Uterus (tissue), 2 donors: ENCODE data around the gene FAM120A.

Experiments used
- POLR2A ChIP-seq, 2 donors: fragments of 450-650 bp; IDR thresholded peaks; one replicate each; pipeline ENCODE4 v1.6.1; 2016; ENCODE audit warnings: antibody characterized with exemption in 2 of 2, mild to moderate bottlenecking in 1 of 2, moderate library complexity in 1 of 2
- TF ChIP-seq, protein P1 (sequence below), 4 experiments: fragments of 200-600 bp in 2 of 4; fragments of 450-650 bp in 2 of 4; sonication (generic) in 2 of 4; IDR thresholded peaks; one replicate each; pipeline ENCODE4 v1.5.1; 2016 to 2019; ENCODE audit warnings: antibody characterized with exemption in 4 of 4, mild to moderate bottlenecking in 2 of 4, moderate library complexity in 1 of 4

DNA sequence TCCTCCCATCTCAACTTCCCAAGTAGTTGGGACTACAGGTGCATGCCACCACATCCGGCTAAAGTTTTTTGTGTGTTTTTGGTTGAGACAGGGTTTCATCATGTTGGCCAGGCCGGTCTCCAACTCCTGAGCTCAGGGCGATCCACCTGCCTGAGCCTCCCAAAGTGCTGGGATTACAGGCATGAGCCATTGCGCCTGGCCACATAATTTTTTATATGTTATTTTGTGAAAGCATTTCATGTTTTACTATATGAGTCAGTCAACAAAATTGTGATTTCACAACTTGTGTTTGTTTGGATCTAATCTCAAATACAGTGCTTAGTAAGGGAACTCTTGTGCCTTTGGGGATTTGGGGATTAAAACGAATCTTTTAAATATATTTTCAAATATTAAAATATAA lies 21.9 kb downstream of the FAM120A start:
- TF ChIP-seq, protein P1, sequence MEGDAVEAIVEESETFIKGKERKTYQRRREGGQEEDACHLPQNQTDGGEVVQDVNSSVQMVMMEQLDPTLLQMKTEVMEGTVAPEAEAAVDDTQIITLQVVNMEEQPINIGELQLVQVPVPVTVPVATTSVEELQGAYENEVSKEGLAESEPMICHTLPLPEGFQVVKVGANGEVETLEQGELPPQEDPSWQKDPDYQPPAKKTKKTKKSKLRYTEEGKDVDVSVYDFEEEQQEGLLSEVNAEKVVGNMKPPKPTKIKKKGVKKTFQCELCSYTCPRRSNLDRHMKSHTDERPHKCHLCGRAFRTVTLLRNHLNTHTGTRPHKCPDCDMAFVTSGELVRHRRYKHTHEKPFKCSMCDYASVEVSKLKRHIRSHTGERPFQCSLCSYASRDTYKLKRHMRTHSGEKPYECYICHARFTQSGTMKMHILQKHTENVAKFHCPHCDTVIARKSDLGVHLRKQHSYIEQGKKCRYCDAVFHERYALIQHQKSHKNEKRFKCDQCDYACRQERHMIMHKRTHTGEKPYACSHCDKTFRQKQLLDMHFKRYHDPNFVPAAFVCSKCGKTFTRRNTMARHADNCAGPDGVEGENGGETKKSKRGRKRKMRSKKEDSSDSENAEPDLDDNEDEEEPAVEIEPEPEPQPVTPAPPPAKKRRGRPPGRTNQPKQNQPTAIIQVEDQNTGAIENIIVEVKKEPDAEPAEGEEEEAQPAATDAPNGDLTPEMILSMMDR (IDR thresholded peaks at IDR 0.05) = no peak
- no peak for TF ChIP-seq POLR2A (IDR thresholded peaks at IDR 0.05)
